Stimulated activated CD8-positive, alpha-beta memory T cell treated with anti-CD3 and anti-CD28 coated beads, Interleukin-15, amount 100 ng/mL, for 24 hours (primary cell): ENCODE data around the gene NPLOC4.
"Not testable (repeated sequence)": the region's sequence is repeated elsewhere in the genome, so short reads cannot be mapped to it uniquely, and the experiment has no call there.

Experiments used
- DNase-seq: peaks from one replicate; pipeline ENCODE4 v3.0.0-alpha.2; 2020; ENCODE audit warnings: low read depth

NPLOC4 gene

DNA sequence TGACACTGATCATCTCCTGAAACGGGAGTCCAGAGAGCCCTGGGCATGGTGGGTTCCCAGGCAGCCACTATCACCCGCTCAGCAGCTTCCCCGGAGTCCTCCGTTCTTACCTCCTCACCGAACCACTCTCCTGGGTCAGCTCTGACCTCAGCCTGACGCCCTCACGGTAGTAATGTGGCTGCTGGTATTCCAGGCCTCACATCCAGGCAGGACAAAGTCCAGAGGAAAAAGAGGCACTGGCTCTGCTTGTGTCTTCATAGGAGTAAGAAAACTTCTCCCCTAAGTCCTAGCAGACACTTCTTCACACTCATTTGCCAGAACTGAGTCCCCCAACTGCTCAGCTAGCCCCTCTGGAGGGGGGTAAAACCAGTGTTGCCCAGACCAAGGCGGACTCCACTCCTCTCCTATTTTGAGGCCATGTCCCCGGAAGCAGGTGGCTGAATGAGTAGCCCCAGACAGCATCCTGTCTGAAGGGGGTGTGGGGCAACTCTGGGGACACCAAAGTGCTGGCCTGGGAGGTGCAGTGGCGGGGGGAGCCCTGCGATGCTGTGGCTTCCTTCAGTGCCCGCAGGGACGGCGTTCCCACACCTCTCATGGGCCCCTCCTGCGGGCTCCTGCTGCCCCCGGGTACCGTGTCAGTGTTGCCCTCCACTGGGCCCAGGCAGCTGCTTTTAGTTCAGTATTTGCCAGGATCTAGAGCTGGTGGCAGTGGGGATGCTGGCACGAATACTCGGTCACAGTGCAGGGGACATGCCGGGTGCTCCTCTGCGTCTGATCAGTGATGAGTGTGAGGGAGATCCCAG lies 103.4 kb downstream of the NPLOC4 start:
- DNase-seq = no peak

DNA sequence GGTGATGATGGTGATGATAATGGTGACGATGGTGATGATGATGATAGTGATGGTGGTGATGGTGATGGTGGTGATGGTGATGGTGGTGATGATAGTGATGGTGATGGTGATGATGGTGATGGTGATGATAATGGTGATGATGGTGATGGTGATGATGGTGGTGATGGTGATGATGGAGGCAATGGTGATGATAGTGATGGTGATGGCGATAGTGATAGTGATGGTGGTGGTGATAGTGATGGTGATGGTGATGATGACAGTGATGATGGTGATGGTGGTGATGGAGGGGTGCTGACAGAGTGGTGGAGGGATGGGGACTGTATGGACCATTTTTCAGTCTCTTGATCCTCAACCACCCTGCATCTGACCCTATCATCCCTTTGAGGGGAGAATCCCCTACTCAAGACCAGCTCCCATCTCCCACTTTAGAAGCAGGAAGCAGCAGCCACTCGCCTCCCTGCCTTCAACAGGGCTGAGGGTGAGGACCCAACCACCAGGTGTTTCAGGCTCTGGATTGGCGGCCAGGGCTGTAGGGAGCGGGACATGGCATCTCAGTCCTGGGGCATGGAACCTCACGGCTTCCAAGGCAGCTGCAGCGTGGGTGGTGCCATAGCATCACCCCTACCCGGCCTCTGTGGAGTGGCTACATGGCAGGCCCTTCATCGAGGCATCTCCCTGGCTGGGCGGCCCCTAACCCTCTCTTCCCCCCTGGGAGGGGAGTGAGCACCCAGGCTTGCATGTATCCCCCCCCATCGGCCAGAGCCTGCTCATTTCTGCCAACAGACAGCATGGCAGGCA lies 104.2 kb downstream of the NPLOC4 start:
- DNase-seq = no peak

DNA sequence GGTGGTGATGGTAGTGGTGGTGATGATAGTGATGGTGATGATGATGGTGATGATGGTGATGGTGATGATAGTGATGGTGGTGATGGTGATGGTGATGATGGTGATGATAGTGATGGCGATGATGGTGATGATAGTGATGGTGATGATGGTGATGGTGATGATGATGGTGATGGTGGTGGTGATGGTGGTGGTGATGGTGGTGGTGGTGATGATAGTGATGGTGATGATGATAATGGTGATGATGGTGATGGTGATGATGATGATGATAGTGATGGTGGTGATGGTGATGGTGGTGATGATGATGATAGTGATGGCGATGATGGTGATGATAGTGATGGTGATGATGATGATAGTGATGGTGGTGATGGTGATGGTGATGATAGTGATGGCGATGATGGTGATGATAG lies 104.9 kb downstream of the NPLOC4 start:
- DNase-seq = not testable (repeated sequence)

DNA sequence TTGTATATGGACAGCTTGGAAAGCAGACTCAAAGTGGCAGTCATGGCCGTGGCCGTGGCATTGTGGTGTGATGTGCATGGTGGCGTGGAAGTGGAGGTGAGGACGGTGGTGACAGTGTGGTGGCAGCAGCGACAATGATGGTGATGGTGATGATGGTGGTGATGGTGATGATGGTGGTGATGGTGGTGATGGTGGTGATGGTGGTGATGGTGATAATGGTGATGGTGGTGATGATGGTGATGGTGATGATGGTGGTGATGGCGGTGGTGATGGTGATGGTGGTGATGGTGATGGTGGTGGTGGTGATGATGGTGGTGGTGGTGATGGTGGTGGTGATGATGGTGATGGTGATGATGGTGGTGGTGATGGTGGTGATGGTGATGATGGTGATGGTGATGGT lies 105.9 kb downstream of the NPLOC4 start:
- not testable (repeated sequence) for DNase-seq

DNA sequence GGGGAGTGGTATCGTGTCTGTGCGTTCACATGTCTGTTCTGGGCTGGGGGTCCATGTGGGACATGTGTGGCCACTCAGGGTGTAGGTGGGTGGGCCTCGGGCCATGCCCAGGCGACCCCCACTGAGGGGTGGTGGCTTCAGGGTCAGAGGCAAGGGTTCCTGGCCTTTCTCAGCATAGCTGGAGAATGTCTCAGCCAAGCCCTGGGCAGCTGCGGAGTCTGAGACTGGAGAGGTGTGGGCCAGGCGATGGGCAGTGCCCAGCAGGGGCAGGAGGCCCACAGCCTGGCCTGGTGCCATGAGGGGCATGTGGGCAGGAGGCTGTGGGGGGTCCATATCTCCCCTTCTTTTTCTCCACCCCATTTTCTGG lies 107.5 kb downstream of the NPLOC4 start:
- DNase-seq = no peak

DNA sequence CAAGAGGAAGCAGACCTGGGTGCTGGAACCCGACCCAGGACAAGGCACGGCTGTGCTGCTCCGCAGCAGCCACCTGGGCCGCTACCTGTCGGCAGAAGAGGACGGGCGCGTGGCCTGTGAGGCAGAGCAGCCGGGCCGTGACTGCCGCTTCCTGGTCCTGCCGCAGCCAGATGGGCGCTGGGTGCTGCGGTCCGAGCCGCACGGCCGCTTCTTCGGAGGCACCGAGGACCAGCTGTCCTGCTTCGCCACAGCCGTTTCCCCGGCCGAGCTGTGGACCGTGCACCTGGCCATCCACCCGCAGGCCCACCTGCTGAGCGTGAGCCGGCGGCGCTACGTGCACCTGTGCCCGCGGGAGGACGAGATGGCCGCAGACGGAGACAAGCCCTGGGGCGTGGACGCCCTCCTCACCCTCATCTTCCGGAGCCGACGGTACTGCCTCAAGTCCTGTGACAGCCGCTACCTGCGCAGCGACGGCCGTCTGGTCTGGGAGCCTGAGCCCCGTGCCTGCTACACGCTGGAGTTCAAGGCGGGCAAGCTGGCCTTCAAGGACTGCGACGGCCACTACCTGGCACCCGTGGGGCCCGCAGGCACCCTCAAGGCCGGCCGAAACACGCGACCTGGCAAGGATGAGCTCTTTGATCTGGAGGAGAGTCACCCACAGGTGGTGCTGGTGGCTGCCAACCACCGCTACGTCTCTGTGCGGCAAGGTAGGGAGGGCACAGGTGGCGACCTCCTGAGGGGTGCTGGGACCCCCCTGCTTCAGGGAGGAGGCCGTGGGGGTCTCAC lies 108.1 kb downstream of the NPLOC4 start:
- no peak for DNase-seq

DNA sequence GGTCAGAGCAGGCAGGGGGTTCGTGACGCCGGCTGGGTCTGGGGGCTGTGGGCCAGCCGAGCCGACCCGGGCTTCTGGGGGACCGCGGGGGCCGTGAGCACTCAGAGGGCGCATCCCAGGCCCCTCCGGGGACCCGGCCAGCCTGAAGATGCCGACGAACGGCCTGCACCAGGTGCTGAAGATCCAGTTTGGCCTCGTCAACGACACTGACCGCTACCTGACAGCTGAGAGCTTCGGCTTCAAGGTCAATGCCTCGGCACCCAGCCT lies 108.6 kb downstream of the NPLOC4 start:
- no peak for DNase-seq

DNA sequence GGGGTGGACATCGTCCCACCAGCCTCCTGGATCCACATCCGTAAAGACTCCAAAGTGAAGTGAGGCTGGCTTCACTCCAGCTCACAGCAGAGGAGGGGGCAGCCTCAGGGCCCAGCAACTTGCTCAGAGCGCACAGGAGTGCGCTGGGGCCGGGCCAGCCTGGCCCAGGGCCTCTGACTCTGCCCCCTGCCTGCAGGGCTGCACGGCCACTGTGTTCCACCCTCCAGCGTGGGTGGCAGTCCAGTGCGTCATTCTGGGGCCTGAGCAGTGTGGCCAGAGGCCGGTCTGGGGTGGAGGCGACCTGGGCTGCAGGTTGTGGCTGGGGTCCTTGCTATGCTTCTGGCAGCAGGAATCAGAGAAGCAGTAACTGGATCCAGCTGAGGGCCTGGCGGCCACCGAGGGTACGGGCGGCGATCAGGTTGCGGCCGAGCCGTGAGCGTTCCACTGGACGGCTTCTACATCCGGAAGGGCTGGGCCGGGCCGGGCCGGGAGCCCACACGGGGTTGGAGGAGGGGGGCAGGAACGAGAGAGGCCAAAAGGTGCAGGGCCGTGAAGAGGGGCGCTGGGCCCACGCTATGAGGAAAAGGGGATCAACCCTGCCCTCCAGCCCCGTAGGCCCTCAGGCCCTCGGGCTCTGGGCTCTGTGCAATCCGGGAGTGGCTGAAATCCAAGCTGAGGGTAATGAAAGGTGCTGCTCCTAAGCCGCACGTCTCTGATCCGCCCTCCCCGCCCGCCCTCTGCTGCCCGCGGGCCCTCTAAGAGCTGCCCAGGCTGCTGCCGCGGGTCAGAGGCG lies 109.1 kb downstream of the NPLOC4 start, which contains the start of gene FSCN2:
TSS of gene FSCN2 (plus strand) at position 787 of the 793 bp plus-strand sequence. CDS start 155 bp downstream, outside the sequence.
- no peak for DNase-seq

DNA sequence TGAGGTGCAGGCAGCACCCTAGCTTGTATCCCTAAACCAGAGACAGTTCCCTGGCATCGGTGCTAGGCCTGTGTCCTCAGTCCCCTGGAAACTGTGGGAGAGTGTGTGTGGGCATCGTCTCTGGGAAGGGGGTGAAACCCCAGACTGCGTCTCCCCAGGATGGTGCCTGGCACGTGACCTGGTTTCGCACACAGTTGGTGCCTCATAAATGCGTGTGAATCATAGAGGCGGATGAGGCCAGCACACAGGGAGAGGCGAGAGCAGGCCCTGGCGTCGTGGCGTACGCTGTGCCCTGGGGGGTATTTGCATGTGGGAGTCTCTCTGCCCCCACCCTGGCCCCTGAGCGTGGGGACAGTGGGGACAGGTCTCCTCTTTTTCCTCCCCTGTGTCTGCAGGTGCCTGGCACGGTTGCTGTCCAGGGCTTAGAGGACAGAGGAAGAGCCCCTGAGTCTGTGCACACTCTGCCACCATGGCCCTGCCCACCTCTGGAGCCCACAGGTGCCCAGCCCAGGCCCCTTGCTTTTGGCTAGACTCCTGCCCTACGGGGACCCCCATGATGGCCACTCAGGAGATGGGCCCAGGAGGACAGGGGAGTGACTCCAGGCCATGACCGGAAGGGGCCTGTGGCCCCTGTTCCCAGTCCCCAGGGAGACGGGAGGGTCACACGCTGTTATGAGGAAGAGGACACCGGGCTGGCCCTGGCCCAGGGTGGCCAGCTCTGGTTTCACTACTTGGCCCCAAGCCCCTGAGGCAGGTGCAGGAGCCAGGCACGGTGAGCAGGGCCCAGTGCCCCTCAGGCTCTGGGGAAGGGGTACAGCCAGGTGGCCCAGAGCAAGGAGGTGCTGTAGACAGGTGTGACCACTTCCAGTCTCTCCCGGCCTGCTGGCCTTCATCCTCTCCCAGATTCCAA lies 110.0 kb downstream of the NPLOC4 start:
- no peak for DNase-seq

DNA sequence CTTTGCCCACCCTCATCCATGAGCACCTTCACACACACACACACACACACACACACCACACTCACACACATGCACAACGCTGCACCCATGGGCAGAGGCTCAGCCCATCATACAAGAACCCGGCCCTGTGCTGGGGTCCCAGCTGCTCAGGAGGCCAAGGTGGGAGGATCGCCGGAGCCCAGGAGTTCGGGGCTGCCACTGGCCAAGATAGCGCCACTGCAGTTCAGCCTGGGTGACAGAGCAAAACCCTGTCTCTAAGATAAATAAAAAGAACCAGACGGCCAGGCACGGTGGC lies 112.1 kb downstream of the NPLOC4 start:
- DNase-seq = no peak

DNA sequence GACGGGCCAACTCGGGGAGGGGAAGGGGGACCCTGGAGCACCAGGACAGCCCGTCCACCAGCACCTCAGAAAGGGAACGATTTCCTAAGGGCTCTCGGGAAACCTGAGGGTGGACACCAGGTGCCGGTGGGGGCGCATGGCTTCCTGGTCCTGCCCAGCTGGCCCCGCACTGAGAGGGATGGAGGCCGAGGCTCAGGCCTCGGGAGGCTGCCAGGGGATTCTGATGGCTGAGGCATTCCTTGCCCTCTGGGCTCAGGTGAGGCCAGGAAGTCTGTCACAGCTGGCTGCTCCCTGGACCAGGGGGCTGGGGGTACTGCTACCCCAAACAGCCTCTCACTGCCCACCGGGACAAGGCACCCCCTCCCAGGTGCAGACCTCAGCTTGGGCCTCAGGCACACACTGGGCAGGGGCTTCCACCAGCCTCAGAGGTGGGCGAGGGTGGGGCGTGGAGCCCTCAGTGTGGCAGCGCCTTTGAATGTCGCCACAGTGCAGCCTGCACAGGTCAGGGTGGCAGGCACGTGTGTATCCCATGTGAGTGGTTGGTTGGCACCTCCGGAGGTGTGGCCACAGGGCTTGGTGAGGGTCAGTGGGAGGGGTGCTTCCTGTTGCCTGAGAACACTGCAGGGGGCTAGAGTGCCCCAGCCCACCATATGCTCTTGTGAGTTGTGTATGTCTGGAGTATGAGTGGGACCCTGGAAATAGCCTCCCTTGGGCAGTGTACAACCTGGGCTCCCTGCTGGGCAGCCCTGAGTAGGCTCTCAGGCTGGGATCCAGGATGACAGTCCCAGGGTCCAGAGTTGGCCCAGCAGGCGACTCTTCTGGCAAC lies 112.7 kb downstream of the NPLOC4 start:
- DNase-seq = no peak

DNA sequence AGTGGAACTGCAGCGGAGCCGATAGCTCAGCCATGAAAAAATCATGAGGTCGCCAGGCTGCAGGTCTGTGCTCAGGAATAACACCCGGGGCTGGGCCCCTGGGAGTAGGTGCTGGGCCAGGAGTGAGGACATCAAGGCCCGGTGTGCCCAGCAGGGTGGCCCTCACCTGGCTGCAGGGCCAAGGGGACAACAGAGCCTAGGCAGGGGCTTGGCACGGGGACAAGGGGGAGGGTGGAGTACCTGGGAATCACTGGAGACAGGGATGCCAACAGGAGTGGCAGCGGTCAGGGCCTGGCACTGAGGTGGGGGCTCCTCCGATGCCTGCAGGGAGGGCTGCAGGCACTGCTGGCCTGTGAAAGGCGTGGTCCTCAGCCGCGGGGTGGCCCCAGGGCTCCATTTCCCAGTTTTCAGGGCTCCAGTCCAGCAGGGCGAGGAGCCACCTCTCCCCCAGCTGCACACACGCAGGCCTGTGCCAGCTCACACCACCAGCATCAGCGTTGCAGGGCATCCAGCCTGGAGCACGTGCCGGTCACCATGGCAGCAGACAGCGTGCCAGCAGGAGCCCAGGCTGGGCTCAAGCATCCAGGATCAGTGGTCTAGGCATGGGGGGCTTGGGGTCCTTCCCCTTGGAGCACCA lies 113.4 kb downstream of the NPLOC4 start:
- no peak for DNase-seq

DNA sequence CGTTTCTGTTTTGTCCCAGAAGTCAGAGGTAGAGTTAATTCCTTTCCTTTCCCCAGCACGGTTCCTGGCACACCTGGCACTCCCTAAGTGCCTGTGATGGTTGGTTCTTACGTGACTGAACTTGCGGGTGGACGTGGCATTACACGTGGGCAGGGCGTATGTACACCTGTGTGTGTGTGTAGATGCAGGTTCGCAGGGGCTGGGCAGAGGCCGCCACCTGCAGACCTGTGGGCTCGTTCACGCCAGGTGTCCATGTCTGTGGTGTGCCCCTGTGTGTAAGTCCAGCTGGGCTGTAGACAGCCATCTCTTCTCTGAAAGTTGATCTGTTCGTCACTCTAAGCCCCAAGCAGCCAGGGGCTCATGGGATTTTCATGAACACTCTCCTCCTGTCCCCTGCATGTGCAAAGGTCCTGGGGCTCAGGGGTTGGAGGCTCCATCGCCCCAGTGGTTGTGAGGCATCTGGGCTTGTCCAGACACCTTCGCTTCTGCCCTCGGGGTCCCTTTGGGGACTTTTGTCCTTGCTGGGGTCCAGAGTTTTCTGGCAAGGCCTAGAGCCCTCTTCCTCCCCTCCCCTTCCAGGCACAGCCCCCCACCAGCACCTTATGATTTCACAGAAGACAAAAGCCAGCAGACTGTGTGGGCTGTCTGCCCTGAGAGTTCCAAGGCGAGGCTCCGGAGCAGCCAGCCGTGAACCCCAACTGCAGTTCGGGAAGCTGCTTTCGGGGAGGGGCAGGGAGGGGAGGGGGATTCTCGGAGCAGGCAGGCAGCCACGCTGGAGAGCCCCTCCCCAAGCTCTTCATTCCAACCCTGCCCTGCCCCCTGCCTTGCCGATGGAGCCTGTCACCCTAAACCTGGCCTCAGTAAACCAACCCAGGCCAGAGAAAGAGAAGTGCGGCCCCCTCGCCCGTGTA lies 114.2 kb downstream of the NPLOC4 start:
- DNase-seq = no peak

DNA sequence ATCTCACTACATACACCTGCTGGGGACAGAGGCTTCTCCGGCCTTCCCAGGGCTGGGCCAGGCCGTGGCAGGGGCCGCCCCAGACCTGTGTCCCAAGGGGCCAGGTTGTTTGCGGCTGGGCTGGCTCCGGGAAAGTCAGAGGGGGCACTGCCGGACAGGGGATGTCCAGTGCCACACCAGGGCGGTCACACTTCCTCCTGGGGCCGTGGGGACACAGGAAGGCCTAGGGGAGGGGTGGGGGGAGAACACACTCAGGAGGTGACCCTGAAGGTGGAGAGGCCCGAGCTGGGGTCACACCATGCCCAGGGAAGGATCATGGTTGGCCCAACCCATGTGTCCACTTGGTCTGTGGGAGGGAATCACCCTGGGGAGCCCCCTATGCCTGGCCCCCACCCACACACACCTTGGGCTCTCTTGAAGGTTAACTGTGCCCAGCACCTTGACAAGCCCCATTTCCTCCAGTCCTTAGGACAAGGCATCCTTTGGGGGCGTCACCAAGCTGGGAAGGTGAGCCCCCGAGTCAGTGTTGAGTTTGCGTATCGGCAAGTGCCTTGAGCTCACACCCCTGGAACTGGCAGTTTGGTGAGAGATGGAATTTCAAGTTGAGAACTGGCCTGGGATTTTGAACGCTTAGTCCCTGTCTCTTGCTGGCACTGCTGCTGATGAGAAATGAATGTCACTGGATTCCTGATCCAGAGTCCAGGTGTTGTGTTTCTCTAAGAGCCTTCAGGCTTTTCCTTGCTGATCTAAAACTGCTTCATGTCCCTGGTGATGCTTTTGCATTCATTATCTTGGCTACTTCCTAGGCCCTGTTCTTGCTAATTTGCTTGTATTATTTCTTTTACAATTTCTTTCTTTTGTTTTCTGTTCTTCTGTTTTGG lies 116.7 kb downstream of the NPLOC4 start:
- no peak for DNase-seq

DNA sequence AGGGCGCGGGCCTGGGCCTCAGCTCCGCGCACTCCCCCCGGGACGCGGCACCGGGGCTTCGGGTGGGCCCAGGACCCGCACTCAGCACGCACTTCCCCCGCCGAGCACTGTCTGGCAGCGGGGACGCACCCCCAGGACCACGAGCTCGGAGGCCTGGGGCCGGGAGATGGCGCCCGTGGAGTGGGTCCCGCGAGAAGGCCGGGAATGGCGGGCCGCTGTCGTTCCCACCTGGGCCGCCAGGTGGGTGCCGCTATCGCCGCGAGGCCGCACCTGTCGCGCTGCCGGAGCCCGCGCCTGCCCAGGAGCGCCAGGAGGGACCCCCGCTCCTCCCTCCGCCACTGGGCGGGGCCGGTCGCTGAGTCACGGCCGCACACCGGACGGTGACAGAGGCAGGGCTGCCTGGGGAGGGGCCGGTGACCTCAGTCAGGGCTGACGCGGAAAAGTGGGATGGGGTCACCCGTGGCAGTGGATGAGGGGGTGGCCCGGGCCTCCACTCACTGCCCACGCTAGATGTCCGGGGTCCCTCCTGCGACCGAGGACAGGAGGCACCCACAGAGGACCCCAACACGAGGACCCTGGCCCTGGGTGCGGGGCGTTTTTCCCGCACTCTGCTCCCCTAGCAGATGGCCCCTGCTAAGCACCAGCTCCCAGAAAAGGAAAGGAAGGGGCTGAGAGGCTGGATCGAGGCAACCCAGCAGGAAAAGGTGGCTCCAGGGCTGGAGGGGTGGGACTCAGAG lies 117.5 kb downstream of the NPLOC4 start:
- no peak for DNase-seq

DNA sequence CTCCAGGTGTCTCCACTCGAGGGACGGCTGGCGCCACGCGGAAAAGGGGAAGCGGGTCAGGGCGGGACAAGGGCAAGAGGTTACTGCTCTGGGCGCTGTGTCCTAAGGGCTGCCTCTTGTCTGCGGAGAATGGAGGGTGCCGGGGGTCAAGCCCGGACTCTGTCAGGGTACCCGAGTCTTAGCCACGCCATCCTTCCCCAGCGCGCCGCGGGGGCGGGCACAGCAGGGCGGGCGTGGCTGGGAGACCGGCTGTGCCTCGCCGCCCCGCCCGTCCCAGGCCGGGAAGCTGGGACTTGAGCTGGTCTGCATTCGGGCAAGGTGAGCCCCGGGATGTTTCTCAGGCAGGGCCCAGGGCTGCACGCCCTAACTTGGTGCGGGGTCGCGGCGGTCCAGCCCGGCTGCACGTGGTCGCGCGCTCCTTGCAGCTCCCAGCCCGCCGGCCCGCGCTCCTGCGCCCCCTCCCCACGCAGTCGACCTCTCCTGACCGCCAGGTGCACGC lies 118.1 kb downstream of the NPLOC4 start:
- DNase-seq = no peak
